ENCODE data around the gene ALDH1L1.

Gene ALDH1L1

GRCh38 chr3:126180477-126181397 is at the start of gene ALDH1L1:
Gene ALDH1L1, minus strand, starts transcription at chr3:126180586. Its CDS starts 19,607 bp downstream, at chr3:126160979.
- DNase-seq = no peak

DNA sequence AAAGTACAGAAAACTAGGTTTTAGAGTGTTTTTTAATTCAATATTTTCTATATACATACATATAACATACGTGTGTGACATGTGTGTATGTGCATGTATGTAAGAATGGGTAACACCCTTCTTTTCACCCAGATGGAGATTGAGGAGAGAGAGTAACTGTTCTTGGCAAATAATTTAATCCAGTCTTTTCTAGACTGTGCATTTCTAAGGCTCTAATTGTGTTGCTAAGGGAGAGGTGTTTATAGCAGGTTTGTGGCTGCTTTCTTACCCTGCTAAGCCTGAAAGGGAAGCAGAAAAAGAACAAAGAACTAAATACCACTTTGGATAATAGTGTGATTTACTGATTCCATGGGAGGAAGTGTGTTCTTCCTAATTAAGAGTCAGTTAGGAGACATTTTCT is 46.0 kb upstream of the ALDH1L1 start:
- DNase-seq = no peak

- DNase-seq = no peak
Measured at GRCh38 chr3:126216416-126216815, 36.0 kb upstream of the ALDH1L1 start.

DNA sequence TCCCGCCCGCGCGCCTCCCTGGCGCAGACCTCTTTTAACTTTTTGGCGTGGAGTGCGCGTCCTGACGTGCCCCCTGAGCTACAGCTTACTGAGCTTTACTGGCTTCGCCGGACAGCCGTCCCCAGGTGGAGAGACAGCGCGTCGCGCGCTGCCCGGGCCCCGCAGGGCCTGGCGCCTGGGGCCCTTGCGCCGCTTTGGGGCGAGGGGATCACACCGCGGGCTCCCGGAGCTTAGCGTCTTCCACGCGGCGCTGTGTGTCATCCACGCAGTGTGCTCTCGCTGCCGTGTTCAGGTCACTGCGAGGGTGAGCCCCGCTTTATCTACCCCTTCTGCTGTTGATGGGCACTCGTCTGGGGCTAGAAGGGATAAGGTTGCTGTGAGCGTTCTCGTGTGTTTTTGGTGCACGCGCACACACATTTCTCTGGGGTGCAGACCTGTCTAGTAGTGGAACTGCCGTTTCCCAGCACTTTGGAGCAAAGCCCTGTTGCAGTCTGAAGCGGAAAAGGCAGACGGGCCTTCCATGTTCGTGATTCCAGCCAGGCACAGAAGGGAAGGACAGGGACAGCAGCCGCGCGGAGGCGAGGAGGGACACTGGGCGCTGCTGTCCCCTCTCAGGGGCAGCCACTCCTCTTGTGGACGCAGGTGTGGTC is 33.1 kb upstream of the ALDH1L1 start:
- DNase-seq = no peak

GRCh38 chr3:126212620-126213378 is 32.4 kb upstream of the ALDH1L1 start:
- DNase-seq = peak; percentile 10

DNA sequence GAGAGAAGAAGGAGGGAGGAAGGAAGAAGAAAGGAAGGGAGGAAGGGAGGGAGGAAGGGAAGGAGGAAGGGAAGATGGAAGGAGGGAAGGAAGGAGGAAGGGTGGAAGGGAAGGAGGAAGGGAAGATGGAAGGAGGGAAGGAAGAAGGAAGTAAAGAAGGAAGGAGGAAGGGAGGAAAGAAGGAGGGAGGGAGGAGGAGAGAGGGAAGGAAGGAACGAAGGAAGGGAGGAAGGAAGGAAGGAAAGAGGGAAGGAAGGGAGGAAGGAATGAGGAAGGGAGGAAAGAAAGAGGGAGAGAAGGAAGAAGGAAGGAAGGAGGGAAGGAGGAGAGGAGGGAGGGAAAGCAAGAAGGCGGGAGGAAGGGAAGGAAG is 31.8 kb upstream of the ALDH1L1 start:
- no peak for DNase-seq

GRCh38 chr3:126211569-126211968 is 31.2 kb upstream of the ALDH1L1 start:
- no peak for DNase-seq

DNA sequence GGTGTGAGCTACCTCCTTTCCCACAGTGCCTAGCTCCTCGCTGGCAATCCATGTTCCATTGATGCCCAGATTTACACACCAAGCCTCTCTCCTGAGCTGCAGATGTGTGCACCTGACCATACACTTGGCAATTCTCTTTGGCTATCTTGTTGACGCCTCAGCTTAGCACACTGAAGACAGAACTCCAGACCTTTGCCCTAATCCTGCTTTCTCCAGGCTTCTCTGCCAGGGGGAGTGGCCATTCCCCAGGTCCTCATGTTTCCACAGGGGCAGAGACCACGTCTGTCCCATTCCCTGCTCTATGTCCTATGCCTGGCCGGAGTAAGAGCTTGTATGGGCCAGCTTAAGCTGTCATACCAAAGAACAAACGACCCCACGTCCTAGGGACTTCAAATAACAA is 30.2 kb upstream of the ALDH1L1 start:
- DNase-seq = no peak

DNA sequence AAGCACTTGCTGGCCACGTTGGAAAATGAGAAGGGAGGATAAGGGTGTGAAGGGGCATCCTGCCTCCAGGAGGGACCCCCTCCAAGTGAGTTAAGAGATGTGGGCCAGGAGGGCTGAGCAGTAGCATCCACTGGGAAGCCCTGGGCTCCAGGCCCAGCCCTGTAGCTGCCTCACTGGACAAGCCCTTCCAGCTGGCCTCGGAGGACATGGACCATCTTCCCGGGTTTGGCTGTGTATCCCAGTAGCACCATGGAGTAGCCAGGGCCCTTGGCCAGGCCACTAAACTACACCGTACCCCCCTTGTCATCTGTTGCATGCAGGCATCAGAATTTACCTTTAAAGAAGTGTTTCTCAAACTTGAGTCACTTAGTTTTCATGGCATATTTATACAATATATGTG is 29.4 kb upstream of the ALDH1L1 start:
- no peak for DNase-seq

GRCh38 chr3:126208606-126209256 is 28.3 kb upstream of the ALDH1L1 start:
- DNase-seq = no peak

- no peak for DNase-seq
Measured at GRCh38 chr3:126208182-126208581, 27.8 kb upstream of the ALDH1L1 start.

DNA sequence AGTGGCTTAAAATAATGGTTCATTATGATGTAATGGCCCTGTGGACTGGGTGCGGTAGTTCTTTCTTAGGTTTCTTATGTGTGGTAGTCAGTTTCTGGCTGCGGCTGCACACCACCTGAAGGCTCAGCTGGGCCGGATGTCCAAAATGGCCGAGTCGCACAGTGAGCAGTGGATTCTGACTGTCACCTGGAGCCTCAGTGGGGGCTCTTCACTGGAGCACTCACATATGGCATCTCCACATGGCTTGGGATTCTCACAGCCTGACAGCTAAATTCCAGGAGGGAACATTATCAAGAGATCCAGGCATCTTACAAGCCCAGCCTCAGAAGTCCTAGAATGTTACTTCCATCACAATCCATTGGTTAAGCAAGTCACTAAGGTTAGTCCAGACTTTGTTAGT is 26.8 kb upstream of the ALDH1L1 start:
- no peak for DNase-seq

DNA sequence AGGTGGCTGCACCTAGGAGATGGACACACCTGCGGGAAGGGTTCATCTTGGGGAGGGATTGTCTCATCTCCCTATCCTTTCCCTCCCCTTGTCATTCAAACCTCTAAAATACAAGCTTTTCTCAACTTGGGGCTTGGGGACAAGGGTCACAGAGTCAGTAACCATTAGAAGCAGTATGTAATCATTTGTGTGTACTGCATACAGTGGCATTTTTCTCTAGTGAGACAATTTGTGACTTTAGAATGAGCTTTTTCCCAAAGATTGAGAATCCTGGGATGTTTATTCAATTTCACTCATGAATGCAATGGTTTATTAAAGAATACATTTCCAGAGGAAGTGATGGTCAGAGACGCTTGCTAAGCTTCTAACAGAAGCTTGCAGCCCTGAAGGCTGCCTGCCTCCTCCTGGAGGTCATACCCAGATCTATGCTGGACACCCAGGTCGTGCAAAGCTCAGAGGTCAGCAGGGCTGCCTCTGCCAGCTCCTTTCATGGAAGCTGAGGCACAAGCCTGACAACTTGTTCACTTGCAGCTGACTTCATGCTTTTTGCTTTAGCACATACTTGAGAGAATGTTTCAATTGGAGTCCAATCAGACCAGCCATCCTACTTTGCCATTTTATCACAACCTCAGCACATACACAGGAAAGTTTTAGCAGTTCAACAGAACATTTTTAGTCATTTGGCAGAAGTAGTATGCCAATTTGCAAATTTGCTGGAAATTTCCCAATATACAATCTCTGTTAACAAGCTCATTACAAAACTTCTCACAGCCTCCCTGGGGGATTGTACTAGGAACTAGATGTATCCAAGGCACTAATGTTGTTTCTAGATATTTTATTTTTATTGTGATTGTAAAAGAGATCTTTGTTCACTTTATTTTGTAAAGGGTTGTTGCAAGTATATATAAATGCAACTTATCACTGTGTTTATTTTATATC is 25.6 kb upstream of the ALDH1L1 start:
- no peak for DNase-seq

GRCh38 chr3:126202680-126203079 is 22.3 kb upstream of the ALDH1L1 start:
- no peak for DNase-seq

DNA sequence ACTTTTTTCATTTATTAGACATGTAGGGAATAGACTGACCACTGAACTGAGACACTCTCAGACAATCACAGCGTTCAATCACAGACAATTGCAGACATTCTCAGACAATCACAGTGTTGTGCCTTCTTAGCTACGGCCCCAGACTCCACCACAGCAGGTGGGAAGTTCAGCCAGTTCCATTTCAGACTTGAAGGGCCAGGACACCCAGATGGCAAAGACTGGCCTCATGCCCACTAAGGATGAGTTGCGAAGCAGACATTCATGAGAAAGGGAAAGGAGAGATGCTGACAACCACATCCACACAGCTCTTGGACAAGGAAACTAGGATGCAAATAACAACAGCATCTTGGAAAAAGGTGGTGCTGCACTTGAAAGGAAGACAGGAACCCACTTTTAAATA is 21.9 kb upstream of the ALDH1L1 start:
- no peak for DNase-seq

DNA sequence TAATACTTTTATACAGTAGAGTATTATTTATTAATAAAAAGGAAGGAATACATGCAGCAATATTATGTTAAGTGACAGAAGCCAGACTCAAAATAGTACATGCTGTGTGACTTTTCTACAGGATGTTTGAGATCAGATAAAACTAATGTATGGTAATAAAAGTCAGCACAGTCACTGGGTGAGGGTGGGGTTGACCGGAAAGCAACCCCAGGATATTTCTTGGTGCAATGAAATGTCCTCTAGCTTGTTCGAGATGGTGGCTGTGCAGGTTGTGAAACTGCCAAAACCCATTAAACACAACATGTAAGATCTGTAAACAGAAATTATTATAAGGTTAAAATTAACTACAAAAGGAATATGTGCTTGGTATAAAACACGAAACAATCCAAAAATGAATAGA is 20.8 kb upstream of the ALDH1L1 start:
- no peak for DNase-seq

- no peak for DNase-seq
Measured at GRCh38 chr3:126200534-126200933, 20.1 kb upstream of the ALDH1L1 start.

DNA sequence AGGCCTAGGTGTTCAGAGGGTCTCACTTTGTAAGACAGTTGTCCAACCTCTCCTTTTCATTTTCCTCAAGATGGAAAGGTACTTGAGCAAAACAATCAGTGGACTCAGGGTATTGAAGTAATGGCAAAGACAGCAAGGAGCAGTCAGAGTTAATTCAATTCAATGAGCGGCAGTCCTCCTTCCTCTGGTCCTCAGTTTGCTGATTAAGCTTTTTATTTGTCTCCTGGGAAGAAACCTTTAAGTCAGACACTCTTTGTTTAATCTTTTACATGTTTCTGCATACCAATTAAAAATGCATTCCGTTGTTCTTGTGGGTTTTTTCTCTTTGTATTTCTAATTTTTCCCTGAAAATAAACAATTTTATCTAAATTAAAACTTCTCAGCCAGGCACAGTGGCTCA is 18.9 kb upstream of the ALDH1L1 start:
- no peak for DNase-seq

DNA sequence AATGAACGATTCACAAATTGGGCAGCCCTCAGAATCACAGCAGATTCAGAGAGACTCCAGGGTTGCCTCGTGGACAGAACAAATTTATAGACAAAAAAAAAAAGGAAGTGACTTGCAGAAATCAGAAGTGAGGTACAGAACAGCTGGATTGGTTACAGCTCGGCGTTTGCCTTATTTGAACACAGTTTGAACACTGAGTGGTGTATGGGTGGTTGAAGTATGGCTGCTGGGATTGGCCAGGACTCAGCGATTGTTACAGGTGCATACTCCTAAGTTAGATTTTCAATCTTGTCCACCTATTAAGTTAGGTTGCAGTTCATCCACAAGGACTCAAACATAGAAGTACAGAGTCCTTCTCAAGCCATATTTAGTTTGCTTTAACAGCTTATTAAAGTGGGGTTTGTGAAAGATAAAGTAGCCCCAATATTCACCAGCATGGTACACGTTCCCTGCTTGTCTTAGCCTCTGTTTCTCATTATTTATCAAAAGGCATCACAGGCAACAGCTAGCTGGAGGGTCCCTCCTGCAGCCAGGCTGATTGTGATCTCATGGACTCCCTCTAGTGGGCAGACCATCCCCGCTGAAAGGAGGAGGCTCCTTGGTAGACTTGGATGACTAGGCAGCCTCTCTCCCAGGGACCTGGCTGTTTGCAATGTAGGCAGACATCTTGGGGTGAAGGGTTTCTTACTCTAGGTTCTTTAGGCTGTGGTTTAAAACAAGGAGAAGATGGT is 17.6 kb upstream of the ALDH1L1 start:
- peak; percentile 69 for DNase-seq

DNA sequence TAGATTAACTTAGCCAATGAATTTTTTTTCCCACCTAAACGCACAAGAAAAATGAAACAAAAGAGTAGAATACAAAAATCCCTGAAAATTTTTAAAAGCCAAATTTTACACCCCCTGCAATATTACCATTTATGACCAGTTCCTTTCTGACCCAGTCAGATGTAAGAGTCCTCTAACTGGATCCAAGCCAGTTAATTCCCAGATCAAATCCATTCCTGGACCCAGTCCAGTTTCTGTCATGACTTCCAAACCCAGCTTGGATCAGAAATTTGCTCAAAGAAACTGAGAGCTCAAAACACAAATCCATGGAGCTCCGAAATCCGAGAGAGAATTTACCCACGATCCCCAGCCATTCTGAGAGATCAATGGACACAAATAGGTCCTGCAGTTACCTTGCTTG is 17.0 kb upstream of the ALDH1L1 start:
- DNase-seq = no peak

- no peak for DNase-seq
Measured at GRCh38 chr3:126194713-126195305, 14.4 kb upstream of the ALDH1L1 start.

Data from stimulated activated CD4-positive, alpha-beta T cell treated with anti-CD3 and anti-CD28 coated beads, Interleukin-15, amount 100 ng/mL, for 24 hours (primary cell).